SW480 (cell line): ENCODE results near the gene RIOK1.
"Not testable (repeated sequence)": the region's sequence is repeated elsewhere in the genome, so short reads cannot be mapped to it uniquely, and the experiment has no call there.

ENCODE experiments used
- DNase-seq: peaks from one replicate; pipeline ENCODE4 v3.0.0-alpha.2; 2016; ENCODE audit warnings: low spot score

RIOK1 gene

GRCh38 chr6:7441048-7441775 lies 51.6 kb downstream of the RIOK1 start:
- no peak for DNase-seq

DNA sequence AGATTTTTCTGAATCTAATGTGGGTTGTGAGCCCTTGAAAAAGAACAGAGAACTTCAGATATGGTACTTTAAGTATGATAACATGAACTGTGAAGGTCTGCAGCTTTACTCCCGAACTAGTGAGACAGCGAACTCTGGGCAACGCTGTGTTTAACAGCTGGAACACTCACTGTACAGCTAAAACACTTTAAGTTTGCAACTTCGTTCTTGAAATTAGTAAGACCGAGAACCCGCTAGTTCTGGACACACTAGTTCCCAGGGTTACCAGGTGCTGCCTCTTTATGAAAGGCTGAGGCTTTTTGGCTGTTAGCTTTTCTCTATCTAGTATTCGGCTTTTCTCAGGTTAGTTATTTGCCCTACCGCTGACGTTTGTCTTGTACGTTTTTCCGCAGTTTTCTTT lies 52.9 kb downstream of the RIOK1 start:
- DNase-seq = no peak

DNA sequence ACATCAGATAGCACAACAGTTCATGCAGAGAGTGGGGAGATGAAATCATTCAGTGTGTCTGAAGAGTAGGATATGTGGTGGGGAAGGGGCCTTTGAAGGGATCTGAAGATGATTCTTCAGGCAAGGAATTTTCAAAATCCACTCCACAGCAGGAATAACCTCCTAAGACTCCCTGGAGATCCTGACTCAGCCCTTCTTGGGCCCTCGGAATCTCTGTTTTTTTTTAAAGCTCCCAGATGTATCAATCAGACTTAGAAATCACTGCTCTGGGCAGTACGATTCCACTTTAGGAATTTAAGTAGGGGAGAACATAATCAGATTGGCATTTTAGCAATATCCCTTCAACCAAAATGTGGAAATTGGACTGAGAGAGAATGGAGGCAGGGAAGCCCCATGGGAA lies 55.5 kb downstream of the RIOK1 start:
- DNase-seq = no peak

DNA sequence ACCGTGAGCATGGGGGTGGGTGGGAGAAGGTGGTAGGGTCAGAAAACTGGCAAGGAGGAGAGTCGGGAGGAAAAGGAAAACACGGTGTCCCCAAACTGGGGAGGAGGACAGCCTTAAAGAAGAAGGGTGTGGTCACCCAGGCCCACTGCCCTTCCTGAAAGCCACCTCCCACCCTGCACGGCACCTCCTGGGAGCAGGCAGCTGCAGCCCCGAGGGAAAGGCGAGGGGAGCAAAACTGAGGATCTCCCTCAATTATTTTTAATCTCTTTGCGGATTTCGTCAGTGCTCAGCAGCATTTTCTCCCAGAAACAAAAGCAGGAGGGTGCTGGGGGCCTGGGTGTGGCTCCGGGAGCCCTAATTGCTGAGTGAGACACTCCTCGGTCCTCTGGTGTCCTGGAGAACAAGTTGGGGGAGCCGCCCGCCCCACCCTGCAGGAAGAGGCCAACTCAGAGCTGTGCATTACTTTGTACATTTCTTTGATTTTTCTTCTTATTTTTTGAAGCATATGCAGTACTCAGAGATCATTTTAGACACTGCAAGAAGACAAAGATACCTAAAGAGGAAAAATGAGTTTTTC lies 56.4 kb downstream of the RIOK1 start:
- no peak for DNase-seq

DNA sequence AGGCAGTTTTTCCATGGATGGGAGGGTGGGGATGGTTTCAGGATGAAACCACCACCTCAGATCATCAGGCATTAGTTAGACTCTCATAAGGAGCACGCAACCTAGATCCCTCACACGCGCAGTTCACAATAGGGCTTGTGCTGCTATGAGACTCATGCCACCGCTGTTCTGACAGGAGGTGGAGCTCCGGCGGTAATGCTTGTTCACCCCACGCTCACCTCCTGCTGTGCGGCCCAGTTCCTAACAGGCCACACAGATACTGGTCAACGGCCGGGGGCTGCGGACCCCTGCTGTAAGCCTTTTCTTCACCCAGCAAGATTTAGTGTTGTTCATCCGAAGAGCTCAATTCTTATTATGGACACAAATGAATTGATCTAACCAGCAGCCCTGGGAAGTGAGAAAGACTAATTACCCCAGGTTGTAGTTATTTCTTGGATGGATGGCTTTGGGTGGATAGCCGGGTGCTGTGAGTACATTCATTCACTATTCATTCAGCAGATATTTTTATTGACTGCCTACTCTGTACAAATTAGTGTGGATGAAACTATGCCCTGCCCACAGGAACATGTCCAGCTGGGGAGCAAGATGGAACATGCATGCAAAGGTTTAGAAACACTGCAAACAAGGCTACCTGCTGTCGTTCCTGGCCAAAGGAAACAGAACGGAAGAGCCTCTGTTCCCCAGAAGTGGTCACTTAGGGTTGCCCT lies 57.2 kb downstream of the RIOK1 start:
- DNase-seq = no peak

GRCh38 chr6:7448232-7448631 lies 58.6 kb downstream of the RIOK1 start:
- no peak for DNase-seq

- no peak for DNase-seq
Measured at GRCh38 chr6:7449018-7449417, 59.4 kb downstream of the RIOK1 start.

- no peak for DNase-seq
Measured at GRCh38 chr6:7451326-7451725, 61.7 kb downstream of the RIOK1 start.

DNA sequence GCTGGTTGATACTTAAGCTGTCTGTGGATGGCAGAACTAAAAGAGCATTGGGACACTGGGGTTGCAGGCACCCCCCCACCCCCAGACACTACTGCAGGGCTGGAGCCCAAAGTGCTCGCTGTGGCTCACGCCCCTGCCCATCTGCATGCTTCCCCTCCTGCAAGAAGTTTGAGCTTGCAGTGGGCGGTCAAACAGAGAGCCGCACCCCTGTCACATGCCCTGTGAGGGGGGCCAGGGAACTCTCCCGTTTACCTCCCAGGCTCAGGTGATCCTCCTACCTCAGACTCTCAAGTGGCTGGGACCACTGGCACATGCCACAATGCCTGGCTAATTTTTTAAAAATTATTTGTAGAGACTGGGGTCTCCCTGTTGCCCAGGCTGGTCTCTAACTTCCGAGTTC lies 63.3 kb downstream of the RIOK1 start:
- no peak for DNase-seq

DNA sequence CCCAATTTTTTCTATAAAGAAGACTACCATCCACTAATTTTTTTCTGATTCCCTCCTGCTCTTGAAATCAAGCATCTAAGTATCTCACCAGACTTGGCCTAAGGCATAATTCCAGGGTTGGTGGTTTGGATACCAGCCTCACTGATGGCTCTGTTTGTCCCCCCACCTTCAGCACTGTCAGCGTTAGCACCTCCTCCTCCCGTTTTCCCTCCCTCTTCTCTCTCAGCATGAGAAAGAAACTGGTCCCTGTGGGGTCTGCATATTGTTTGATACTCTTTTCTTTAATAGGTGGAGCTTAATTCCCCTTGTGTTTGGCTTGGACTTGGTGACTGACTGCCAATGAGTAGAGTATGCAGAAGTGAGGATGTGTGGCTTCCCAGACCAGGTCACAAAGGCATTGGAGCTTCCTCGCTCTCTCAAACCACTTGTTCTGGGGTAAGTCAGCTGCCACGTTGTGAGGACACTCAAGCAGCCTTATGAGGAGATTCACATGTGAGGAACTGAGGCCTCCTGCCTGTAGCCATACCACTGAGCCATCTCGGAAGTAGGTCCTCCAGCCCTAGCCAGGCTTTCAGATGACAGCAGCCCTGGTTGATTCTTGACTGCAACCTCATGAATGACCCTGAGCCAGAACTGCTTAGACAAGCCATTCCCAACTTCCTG lies 65.2 kb downstream of the RIOK1 start:
- DNase-seq = no peak

DNA sequence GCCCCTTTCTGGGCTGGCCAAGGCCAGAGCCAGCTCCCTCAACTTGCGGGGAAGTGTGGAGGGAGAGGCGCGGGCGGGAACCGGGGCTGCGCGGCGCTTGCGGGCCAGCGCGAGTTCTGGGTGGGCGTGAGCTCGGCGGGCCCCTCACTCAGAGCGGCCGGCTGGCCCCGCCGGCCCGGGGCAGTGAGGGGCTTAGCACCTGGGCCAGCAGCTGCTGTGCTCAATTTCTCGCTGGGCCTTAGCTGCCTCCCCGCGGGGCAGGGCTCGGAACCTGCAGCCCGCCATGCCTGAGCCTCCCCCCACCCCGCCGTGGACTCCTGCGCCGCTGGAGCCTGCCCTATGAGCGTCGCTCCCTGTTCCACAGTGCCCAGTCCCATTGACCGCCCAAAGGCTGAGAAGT lies 66.7 kb downstream of the RIOK1 start:
- not testable (repeated sequence) for DNase-seq

GRCh38 chr6:7461416-7461815 lies 71.8 kb downstream of the RIOK1 start:
- DNase-seq = no peak

- DNase-seq = peak; percentile 25
Measured at GRCh38 chr6:7463785-7464184, 74.2 kb downstream of the RIOK1 start.

DNA sequence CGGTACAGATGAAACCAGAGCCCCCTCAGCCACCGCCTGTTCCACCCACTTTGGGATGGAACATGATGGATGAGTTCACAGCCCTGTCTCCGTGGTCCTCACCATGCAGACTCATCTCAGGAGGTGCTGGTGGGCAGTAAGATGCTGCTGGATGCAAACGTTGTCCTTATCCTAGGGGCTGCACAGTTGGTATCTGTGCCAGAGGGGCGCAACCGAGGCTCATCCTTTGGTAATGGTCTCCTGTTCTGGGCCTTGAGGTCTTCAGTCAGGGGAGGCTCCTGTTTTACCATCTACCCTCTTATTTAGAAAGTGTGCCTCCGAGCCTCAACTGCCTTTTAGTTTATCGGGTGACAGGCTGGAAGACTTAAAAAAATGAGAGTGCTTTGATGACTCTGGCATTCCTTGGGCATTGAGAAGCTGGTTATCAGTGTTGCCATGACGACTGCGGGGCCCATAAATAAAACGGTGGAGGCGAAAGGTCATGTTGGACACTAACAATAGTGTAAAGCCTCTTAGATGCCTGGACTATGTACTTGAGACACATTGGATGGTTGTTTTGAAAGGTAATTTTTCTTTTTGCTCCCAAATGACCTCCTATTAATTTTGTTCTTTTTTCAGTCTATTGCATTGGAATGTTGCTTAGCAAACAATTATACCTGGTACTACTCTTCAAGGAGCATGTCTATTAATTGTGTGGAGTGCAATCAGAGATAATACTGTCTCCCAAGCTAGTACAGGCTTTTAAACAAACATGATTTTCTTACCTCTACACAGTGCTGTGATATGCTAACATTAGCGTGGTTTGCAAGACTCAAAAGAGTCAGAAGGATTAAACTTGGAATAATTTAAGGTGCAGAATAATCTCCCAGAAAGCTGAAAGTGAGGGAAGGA lies 77.6 kb downstream of the RIOK1 start:
- no peak for DNase-seq
